Ascending aorta (tissue), 2 donors: ENCODE data around the gene G6PD. TPM values are rescaled to one million over a fixed set of nuclear protein-coding genes. Genes with fewer than 3 reads are reported as not detected.
A peak's percentile ranks its signal among the peaks of the same experiment; 100 is the strongest.

Experiments
- DNase-seq, 2 donors: peaks; one replicate each; pipeline ENCODE4 v3.0.0-alpha.2; 2019; ENCODE audit warnings: low spot score in 2 of 2
- H3K27ac ChIP-seq, 2 donors: fragments of 200-600 bp; sonication (generic); one replicate each; pipeline ENCODE4 v1.5.1; 2016 to 2017; ENCODE audit warnings: mild to moderate bottlenecking in 1 of 2
- H3K27me3 ChIP-seq: fragments of 200-600 bp; sonication (generic); one replicate; pipeline ENCODE4 v1.5.1; 2017
- H3K36me3 ChIP-seq, 2 donors: fragments of 200-600 bp; sonication (generic); one replicate each; pipeline ENCODE4 v1.5.1; 2016
- H3K4me1 ChIP-seq, 2 donors: fragments of 200-600 bp; sonication (generic); one replicate each; pipeline ENCODE4 v1.5.1; 2016 to 2017; ENCODE audit warnings: mild to moderate bottlenecking in 1 of 2
- H3K4me3 ChIP-seq, 2 donors: fragments of 200-600 bp; sonication (generic); one replicate each; pipeline ENCODE4 v1.5.1; 2016 to 2017; ENCODE audit warnings: mild to moderate bottlenecking in 1 of 2
- H3K9me3 ChIP-seq, 2 donors: fragments of 200-600 bp; sonication (generic); one replicate each; pipeline ENCODE4 v1.5.1; 2016
- CTCF ChIP-seq, 3 experiments: fragments of 200-600 bp in 2 of 3; fragments of 450-650 bp in 1 of 3; sonication (generic) in 2 of 3; IDR thresholded peaks; one replicate each; pipeline ENCODE4 v1.5.1; 2016 to 2019; ENCODE audit warnings: antibody characterized with exemption in 3 of 3, mild to moderate bottlenecking in 1 of 3, moderate library complexity in 1 of 3
- intact Hi-C: fragments of 100-400 bp; cut with DNase I; formaldehyde crosslinking; loops from one replicate; pipeline ENCODE4 v1.15.1; 2023
- total RNA-seq: library from RNA; depleted of rRNA; stranded (reverse); fragments of >200 nt; gene quantifications from one replicate; pipeline ENCODE4 v1.1.0, GENCODE V29; 2016

The G6PD gene
- total RNA-seq, 1 donor from 2014 or later, result 89.7 TPM

GRCh38 chrX:154490021-154490413, 56.6 kb downstream of the G6PD start:
- DNase-seq, result no peak
- no peak for TF ChIP-seq CTCF (IDR thresholded peaks at IDR 0.05)
- Histone ChIP-seq H3K4me3 (peak overlapping the region; percentile 64 to 94), H3K27ac (peak overlapping the region; percentile 88 to 97), H3K36me3 (peaks cover 0 to 6% of the 10 kb centered on the region in 2 donors), H3K9me3 (no peaks in the 10 kb centered on the region), H3K4me1 (peaks cover 0 to 8% of the 10 kb centered on the region in 2 donors), H3K27me3 (no peaks in the 10 kb centered on the region)
- intact Hi-C loops, result loop anchor here (1.0 kb wide), 1 partner anchor 26 kb away; the partner anchor contains the start of gene FAM3A

- Histone ChIP-seq H3K36me3 (peaks cover 0 to 6% of the 10 kb centered on the region in 2 donors), H3K27me3 (no peaks in the 10 kb centered on the region), H3K9me3 (no peaks in the 10 kb centered on the region), H3K4me1 (peaks cover 0 to 11% of the 10 kb centered on the region in 2 donors), H3K4me3 (peak overlapping the region in 1 of 2 donors; percentile 94), H3K27ac (peak overlapping the region; percentile 88 to 97)
- intact Hi-C loops, result loop anchor here (5.0 kb wide), 1 partner anchor 43 kb away; no protein-coding TSS in a partner anchor
- no peak for DNase-seq
- TF ChIP-seq CTCF (IDR thresholded peaks at IDR 0.05), result no peak
Observed at GRCh38 chrX:154489182-154489581, 57.5 kb downstream of the G6PD start.

GRCh38 chrX:154488336-154489075, 58.1 kb downstream of the G6PD start:
- no peaks in the 10 kb centered on the region for H3K9me3 ChIP-seq
- H3K27ac ChIP-seq, result peak overlapping the region; percentile 88 to 97
- peaks cover 0 to 11% of the 10 kb centered on the region in 2 donors for H3K4me1 ChIP-seq
- TF ChIP-seq CTCF (IDR thresholded peaks at IDR 0.05), result no peak
- no peaks in the 10 kb centered on the region for H3K27me3 ChIP-seq
- peaks cover 0 to 6% of the 10 kb centered on the region in 2 donors for H3K36me3 ChIP-seq
- no peak overlapping the region for H3K4me3 ChIP-seq
- no peak for DNase-seq
- intact Hi-C loops, result loop anchor here (5.0 kb wide), 1 partner anchor 44 kb away; no protein-coding TSS in a partner anchor

- DNase-seq, result no peak
- TF ChIP-seq CTCF (IDR thresholded peaks at IDR 0.05), result no peak
- Histone ChIP-seq H3K27me3 (no peaks in the 10 kb centered on the region), H3K27ac (peak overlapping the region; percentile 78 to 81), H3K36me3 (peaks cover 0 to 6% of the 10 kb centered on the region in 2 donors), H3K4me1 (peaks cover 0 to 11% of the 10 kb centered on the region in 2 donors), H3K9me3 (no peaks in the 10 kb centered on the region), H3K4me3 (peak overlapping the region in 1 of 2 donors; percentile 81)
- intact Hi-C loops, result loop anchor here (2.0 to 5.0 kb wide), 2 partner anchors 45 to 51 kb away; partner anchors contain the start of gene GDI1
Observed at GRCh38 chrX:154487518-154488290, 58.9 kb downstream of the G6PD start.

- intact Hi-C loops, result loop anchor here (2.0 to 5.0 kb wide), 2 partner anchors 46 to 50 kb away; partner anchors contain the start of gene GDI1
- peak in 1 of 2 donors; percentile 79 for DNase-seq
- Histone ChIP-seq H3K36me3 (peaks cover 0 to 6% of the 10 kb centered on the region in 2 donors), H3K27me3 (no peaks in the 10 kb centered on the region), H3K4me3 (peak within 1 kb of the TSS; percentile 64 to 81), H3K9me3 (no peaks in the 10 kb centered on the region), H3K4me1 (peaks cover 0 to 11% of the 10 kb centered on the region in 2 donors), H3K27ac (peak within 1 kb of the TSS; percentile 78 to 81)
- TF ChIP-seq CTCF (IDR thresholded peaks at IDR 0.05), result no peak
Observed at GRCh38 chrX:154486396-154487207, 60.0 kb downstream of the G6PD start, which contains the start of gene UBL4A. Gene UBL4A (minus strand): TSS chrX:154486615. CDS start chrX:154486584, 31 bp downstream.
